ENCODE measurements around the gene CSRNP2. TPM values are rescaled to one million over a fixed set of nuclear protein-coding genes. Genes with fewer than 3 reads are reported as not detected.
A peak's percentile ranks its signal among the peaks of the same experiment; 100 is the strongest.

CSRNP2 gene
- total RNA-seq, 4 donors from 2014 or later, result 19.1 to 35.0 (median 28.3) TPM

DNA sequence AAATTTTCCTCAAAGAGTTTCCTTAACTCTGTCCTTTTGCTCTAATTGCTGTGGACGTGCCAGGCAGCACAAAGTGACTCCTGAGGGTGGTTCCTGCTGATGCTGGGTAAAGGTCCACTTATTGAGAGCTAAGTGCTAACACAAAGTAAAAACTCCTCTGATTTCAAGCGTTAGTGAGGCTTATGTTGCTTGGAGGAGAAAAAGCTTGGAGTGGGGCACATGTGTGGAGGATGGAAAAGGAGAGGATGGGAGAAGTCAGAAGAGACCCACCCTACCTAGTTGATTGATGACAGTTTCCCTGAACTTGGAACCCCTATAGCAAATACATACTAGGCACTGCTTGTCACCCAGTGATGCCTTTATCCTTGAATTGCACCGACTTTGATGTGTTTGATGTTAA lies 47.1 kb downstream of the CSRNP2 start:
- ATAC-seq, result no peak
- WGBS, 2 donors (ENCODE audit: low coverage in 1 of 2), result 65 to 82% methylated on average over 3 of the region's 3 CpGs
- H3K4me1 ChIP-seq, result no peaks in the 10 kb centered on the region
- no peaks in the 10 kb centered on the region for H3K9me3 ChIP-seq
- H3K27me3 ChIP-seq, result no peaks in the 10 kb centered on the region
- TF ChIP-seq POLR2AphosphoS5 (IDR thresholded peaks at IDR 0.05) (no peak), EP300 (IDR thresholded peaks at IDR 0.05) (no peak)
- no peak overlapping the region for H3K27ac ChIP-seq
- no peak overlapping the region for H3K4me3 ChIP-seq
- no peaks in the 10 kb centered on the region for H3K36me3 ChIP-seq

DNA sequence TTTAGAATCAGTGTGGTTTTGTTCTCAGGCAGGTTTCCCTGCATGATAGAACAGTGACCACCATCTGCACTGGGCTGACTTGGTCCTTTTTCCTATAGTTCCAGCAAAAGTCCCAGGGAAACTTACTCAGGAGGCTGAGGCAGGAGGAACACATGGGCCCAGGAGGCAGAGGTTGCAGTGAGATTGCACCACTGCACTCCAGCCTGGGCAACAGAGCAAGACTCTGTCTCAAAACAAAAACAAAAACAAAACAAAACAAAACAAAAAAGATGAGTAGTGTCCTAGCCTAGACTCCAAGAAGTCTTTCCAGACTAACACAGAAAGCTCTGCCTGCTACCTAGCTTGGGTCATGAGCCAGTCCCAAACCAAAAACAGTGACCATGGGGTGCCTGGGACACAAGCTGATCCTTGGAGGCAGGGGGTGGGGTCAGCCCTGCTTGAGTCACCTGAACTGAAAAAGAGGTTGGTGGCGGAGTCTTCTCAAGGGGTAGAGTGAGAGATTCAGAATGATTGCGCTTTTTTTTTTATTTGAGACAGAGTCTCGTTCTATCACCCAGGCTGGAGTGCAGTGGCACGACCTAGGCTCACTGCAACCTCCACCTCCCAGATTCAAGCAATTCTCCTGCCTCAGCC lies 49.8 kb downstream of the CSRNP2 start:
- Histone ChIP-seq H3K36me3 (no peaks in the 10 kb centered on the region), H3K4me1 (no peaks in the 10 kb centered on the region), H3K9me3 (no peaks in the 10 kb centered on the region), H3K27ac (no peak overlapping the region), H3K4me3 (no peak overlapping the region), H3K27me3 (no peaks in the 10 kb centered on the region)
- ATAC-seq, result no peak
- TF ChIP-seq, protein P1, sequence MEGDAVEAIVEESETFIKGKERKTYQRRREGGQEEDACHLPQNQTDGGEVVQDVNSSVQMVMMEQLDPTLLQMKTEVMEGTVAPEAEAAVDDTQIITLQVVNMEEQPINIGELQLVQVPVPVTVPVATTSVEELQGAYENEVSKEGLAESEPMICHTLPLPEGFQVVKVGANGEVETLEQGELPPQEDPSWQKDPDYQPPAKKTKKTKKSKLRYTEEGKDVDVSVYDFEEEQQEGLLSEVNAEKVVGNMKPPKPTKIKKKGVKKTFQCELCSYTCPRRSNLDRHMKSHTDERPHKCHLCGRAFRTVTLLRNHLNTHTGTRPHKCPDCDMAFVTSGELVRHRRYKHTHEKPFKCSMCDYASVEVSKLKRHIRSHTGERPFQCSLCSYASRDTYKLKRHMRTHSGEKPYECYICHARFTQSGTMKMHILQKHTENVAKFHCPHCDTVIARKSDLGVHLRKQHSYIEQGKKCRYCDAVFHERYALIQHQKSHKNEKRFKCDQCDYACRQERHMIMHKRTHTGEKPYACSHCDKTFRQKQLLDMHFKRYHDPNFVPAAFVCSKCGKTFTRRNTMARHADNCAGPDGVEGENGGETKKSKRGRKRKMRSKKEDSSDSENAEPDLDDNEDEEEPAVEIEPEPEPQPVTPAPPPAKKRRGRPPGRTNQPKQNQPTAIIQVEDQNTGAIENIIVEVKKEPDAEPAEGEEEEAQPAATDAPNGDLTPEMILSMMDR (IDR thresholded peaks at IDR 0.05), result no peak
- TF ChIP-seq POLR2A (IDR thresholded peaks at IDR 0.05) (no peak), POLR2AphosphoS5 (IDR thresholded peaks at IDR 0.05) (no peak), EP300 (IDR thresholded peaks at IDR 0.05) (no peak)
- WGBS, 2 donors (ENCODE audit: low coverage in 1 of 2), result 84 to 88% methylated on average over 3 to 4 of the region's 4 CpGs

DNA sequence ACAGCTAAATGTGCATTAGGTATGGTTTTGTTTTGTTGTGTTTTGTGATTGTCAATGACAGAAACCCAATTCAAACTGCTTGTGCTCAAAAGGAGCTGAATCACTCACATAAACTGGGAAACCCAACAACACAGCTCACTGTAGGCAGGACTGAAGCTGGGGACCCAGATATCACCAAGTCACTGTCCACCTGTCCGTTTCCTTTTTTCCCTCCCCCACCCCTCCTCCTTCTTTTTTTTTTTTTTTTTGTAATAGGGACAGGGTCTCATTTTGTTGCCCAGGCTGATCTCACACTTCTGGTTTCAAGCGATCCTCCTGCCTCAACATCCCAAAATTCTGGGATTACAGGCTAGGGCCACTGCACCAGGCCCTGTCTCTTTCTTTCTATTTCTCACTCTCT lies 50.3 kb downstream of the CSRNP2 start:
- Histone ChIP-seq H3K4me3 (no peak overlapping the region), H3K9me3 (no peaks in the 10 kb centered on the region), H3K27me3 (no peaks in the 10 kb centered on the region), H3K4me1 (no peaks in the 10 kb centered on the region), H3K27ac (no peak overlapping the region), H3K36me3 (no peaks in the 10 kb centered on the region)
- 40 to 67% methylated on average over 1 to 2 of the region's 2 CpGs for WGBS, 2 donors (ENCODE audit: low coverage in 1 of 2)
- TF ChIP-seq, protein P1 (IDR thresholded peaks at IDR 0.05), result no peak
- TF ChIP-seq POLR2AphosphoS5 (IDR thresholded peaks at IDR 0.05) (no peak), POLR2A (IDR thresholded peaks at IDR 0.05) (no peak), EP300 (IDR thresholded peaks at IDR 0.05) (no peak)
- no peak for ATAC-seq

DNA sequence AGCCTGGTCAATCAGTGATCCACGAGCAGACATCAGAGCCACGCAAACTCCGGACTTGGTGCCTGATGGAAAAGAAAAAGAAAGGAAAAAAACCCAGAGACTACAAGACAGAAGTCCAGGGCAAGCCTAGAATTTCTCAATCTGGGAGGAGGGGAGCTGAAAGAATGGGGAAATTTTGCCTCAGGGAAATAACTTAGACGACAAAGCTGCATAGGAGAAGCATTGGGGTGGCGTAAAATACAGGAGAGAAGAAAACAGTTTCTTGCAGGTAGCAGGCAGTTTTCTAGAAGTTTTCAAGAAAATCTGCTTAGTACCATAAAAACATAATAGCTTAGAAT lies 54.6 kb downstream of the CSRNP2 start:
- WGBS, 2 donors (ENCODE audit: low coverage in 1 of 2), result 54 to 65% methylated on average over 2 to 5 of the region's 5 CpGs
- H3K36me3 ChIP-seq, result no peaks in the 10 kb centered on the region
- H3K4me1 ChIP-seq, result peaks cover 0 to 25% (median 5%) of the 10 kb centered on the region in 3 donors
- ATAC-seq, result no peak
- H3K9me3 ChIP-seq, result no peaks in the 10 kb centered on the region
- TF ChIP-seq, protein P1 (IDR thresholded peaks at IDR 0.05), result no peak
- TF ChIP-seq POLR2A (IDR thresholded peaks at IDR 0.05), result no peak
- no peak for TF ChIP-seq EP300 (IDR thresholded peaks at IDR 0.05)
- TF ChIP-seq POLR2AphosphoS5 (IDR thresholded peaks at IDR 0.05), result no peak
- no peak overlapping the region for H3K27ac ChIP-seq
- H3K27me3 ChIP-seq, result no peaks in the 10 kb centered on the region
- H3K4me3 ChIP-seq, result no peak overlapping the region

DNA sequence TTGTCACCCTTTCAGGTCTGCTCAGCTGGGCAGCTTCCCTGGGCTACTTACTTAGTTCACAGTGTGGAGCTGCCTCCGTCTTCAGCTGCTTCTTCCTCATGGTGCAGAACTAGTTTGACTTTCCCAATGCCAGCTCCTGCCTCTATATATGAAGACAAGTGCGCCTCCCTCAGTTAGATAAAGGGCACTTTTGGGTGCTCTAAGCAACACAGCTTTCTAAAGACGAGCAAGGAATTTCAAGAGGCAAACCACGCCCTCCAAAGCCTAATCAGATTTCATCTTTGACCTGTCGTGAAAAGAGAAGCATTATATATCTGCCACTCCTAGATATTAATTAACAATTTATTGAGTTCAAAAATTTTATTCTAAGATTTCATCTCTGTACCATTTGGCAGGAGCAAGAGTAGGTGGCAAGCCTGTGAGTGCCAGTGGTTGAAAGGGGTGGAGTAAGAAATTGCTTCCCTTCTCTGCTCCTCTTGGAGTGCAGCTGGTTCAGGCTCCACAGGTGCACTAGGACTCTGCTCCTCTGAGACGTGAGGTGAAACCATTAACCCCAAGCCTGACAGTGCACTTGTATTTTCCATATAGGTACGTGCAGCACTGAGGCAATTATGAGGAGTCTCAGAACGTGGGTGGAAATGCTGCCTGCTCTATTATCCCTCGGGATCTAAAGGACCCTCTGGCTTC lies 55.1 kb downstream of the CSRNP2 start:
- Histone ChIP-seq H3K27ac (no peak overlapping the region), H3K4me1 (peaks cover 0 to 30% (median 5%) of the 10 kb centered on the region in 3 donors), H3K27me3 (no peaks in the 10 kb centered on the region), H3K36me3 (no peaks in the 10 kb centered on the region), H3K9me3 (no peaks in the 10 kb centered on the region), H3K4me3 (no peak overlapping the region)
- WGBS, 2 donors (ENCODE audit: low coverage in 1 of 2), result 27 to 39% methylated on average over 4 to 7 of the region's 9 CpGs
- TF ChIP-seq, protein P1 (IDR thresholded peaks at IDR 0.05), result peak in 1 of 4 experiments; percentile 20
- no peak for TF ChIP-seq POLR2AphosphoS5 (IDR thresholded peaks at IDR 0.05)
- ATAC-seq, result no peak
